NCI-H2196 (cell line): Measurements from ENCODE around the gene FGF10.

Experiments used
- DNase-seq: peaks from one replicate; lab custom pipeline; 2025; ENCODE audit not compliant: unreplicated experiment; lab: John Stamatoyannopoulos, UW

The FGF10 gene

GRCh38 chr5:44389090-44389822, at the start of gene FGF10:
TSS of gene FGF10 (minus strand) at chr5:44389420. CDS start at chr5:44388682, 738 bp downstream.
- no peak for DNase-seq

- DNase-seq, result no peak
Measured at GRCh38 chr5:44426944-44427343, 37.7 kb upstream of the FGF10 start.

DNA sequence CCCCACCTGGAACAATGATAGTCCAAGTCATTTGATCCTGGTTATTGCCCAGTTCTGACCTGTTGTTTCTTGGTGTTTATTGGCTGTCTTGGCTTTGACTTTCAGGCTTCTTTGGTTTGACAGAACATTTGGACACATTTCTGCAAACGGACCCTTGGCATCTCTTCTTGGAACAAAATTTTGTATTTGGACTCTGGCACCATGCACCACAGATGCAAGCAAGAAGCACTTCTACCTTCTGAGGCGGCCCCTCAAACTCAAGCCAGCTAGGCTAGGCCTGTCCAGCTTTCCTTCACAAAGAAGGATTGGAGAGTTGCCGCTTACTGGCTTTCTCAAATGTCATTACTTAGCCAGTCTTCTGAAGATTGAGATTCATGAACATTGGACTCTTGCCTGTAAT, 23.1 kb upstream of the FGF10 start:
- no peak for DNase-seq

- DNase-seq, result no peak
Measured at GRCh38 chr5:44402084-44402483, 12.9 kb upstream of the FGF10 start.

DNA sequence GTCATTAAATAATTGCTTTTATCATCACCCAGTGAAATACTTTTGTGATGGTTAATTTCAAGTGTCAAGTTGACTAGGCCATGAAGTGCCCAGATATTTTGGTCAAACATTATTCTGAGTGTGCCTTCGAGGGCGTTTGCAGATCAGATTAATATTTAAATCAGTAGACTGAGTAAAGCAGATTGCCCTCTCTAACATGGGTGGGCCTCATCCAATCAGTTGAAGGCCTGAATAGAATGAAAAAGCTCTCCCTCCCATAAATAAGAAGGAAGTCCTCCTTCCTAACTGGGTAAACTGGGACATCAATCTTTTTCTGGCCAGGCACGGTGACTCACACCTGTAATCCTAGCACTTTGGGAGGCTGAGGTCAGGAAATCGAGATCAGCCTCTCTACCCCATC, 12.4 kb upstream of the FGF10 start:
- no peak for DNase-seq

GRCh38 chr5:44398382-44398781, 9.2 kb upstream of the FGF10 start:
- no peak for DNase-seq

- no peak for DNase-seq
Measured at GRCh38 chr5:44396312-44396711, 7.1 kb upstream of the FGF10 start.

DNA sequence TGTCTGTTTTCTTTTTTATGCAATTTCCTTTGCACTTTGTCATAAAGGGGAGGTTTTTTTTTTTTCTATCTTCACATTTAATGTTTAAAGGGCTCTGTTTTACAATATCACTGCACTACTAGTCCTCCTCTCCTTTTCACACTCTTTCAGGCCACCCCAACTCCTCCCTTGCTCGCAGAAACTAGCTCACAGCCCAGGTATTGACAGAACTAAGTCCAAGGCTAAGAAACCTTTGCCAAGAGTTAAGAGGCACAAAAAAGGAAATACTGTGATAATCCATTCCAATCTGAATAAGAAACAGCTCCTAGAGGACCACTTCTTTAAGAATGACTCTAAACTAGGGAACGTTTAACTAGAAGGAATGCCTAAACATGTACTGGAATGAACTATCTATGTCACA, 1.1 kb upstream of the FGF10 start:
- no peak for DNase-seq

DNA sequence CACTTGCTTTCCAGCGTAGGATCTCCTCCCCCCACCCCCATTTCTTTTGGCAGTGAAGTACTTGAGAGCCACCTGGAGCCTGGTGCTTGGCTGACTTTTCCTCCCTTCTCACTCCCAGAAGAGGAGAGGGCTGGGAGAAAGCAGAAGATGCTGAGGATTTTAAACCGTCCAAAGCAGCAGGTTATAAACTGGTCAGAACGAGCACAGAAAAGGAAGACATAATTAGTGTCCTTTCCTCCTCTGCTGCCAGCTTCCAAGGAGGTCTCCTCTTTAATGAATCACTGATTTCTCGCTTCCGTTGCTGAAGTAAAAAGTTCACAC, 563 bp upstream of the FGF10 start:
- no peak for DNase-seq

- no peak for DNase-seq
Measured at GRCh38 chr5:44388321-44389089, 715 bp downstream of the FGF10 start.

DNA sequence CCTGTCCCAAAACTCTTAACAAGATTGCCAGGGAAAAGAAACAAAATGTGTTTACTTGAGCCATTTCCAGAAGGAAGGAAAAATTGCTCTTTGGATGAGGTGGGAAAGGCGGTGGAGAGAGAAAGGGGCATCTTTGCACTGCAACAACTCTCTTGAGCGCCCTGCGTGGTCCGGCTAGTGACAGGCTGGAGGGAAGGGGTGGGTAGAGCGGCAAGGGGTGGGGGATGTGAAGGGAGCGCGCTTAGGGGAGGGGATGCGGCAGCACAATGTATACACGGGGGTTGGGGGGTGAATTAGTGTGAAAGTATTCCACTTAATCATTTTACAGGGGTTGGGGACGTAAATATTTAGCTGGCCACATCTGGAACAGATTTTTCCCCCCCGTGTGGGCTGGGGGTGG, 1.3 kb downstream of the FGF10 start:
- no peak for DNase-seq

DNA sequence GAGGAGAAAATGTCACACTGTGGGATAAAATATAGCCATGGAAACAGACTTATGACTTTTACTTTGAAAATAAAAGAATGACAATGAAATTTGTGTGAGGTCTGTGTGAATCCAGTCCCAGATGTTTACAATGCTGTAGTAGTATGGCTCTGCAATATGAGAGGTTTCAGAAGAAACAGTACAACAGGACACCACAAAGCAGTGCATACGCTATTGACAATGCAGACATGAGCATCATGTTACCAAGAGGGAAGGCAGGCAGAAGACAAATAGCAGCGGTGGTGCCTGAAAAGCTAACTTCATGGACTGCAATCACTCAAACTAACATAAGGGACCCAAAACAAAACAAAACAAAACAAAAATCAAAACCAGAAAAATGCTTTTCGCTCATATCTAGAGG, 1.8 kb downstream of the FGF10 start:
- no peak for DNase-seq

GRCh38 chr5:44385291-44385900, 3.8 kb downstream of the FGF10 start:
- no peak for DNase-seq

DNA sequence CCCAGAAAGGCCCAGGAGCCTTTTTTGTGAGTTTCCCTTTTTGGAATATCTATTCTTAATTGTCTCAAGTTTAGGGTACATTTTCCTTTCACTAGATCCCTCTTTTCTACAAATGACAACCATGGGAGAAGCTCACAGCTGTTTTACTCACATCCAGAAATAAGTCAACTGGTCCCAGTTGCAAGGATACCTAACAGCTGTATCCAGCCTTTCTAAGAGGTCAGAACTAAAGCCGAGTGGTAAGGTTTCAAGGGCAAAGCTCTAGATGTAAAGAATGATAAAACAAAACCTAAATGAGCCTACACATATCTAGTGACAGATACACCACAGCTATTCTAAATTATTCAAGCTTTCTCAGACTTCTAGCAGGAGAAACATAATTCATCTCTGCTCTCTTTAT, 4.4 kb downstream of the FGF10 start:
- DNase-seq, result no peak

GRCh38 chr5:44382894-44383293, 6.3 kb downstream of the FGF10 start:
- DNase-seq, result no peak

- no peak for DNase-seq
Measured at GRCh38 chr5:44377057-44377456, 12.2 kb downstream of the FGF10 start.

DNA sequence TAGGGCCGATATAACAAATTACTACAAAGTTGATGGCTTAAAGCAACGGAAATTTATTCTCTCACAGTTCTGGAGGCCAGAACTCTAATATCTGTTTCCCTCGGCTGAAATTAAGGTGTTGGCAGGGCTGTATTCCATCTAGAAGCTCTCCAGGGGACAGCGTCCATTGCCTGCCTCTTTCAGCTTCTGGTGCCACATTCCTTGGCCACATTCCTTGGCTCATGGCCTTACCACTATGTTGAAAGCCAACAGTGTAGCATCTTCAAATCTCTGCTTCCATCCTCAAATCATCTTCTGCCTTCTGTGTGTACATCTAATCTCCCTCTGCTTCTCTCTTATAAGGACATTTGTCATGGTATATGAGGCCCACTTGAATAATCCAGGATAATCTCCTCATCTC, 17.2 kb downstream of the FGF10 start:
- DNase-seq, result no peak

DNA sequence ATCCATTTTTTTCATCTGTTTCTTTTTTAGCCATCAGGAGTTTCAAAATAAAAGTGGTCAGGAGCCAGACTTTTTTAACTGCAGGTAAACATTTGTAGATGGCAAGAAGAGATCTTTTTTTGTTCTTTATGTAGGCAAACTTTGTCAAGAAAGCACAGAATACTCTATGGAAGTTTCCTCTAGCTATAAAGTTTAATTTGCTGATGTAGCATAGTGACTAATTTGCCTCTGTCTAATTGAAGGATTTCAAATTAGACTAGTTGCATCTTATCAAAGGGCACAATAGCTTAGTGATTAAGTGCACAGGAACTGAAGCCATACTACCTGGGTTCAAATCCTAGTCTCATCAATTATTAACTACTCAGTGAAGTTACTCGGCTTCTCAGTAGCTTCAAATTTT, 22.0 kb downstream of the FGF10 start:
- DNase-seq, result no peak

DNA sequence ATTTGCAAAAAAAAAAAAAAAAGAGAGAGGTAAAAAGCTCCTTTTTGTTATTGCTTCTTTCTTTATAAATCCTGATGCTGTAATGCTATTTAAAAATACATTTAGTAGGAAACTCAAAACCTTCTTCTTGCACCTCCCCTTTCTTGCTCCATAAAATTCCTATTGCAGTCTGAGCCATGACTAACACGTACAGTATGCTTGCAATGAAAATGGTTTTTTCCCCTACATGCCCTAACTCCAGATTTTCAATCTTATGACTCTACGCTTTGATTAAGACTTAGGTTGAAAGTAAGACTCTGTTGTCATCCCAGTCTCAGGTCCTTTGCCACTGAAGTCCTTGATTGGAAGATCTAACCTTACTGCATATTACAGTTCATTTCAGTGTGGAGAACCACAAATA, 23.9 kb downstream of the FGF10 start:
- no peak for DNase-seq

- DNase-seq, result no peak
Measured at GRCh38 chr5:44364097-44364496, 25.1 kb downstream of the FGF10 start.

DNA sequence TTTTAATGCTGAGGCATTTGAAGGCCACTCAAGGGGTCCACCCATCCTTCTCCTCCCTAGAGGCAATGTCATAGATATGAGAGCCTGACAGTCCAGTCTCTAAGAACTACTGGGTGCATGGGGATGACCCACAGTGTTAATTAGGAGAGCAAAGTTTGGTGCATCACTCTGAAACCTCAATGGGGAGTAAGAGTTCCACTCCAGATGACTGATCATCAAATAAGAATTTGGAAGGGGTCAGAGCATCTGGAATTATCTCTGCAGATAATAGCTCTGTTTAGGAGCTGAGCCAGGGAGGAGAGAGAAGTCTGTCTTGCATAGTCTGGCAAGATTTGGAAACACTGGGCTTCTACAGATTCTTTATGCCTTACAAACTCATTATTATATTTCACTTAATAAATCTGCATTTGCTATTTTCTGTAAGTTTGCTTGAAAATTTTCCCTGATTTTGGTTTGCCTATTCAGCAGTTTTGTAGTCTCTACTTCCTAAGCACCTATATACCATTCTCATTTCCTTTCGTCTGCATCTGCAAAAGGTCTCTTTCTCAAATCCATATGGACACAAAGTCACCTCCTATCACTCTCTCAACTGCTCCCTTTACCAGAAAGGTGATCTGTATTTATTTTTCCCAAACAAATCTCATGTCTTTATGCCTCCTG, 27.7 kb downstream of the FGF10 start:
- DNase-seq, result no peak

GRCh38 chr5:44360919-44361318, 28.3 kb downstream of the FGF10 start:
- DNase-seq, result no peak
